Activated CD8-positive, alpha-beta T cell treated with anti-CD3 and anti-CD28 coated beads, Interleukin-2, amount 10 ng/mL, durations not matched to agents 7 days and 5 days (primary cell): Measurements from ENCODE around the gene DUS1L. TPM values are rescaled to one million over a fixed set of nuclear protein-coding genes. Genes with fewer than 3 reads are reported as not detected.

Source experiments
- ATAC-seq: fragments of 150-1000 bp; cut with Tn5 transposase; one replicate; pipeline ENCODE4 v1.10.0; 2021; ENCODE audit warnings: moderate library complexity
- CTCF ChIA-PET: fragments of 350-600 bp; sonication (Branson Sonifier 250); formaldehyde crosslinking; loops from one replicate; lab custom pipeline; 2021; ENCODE audit warnings: antibody characterized with exemption; lab: Charles Lee
- POLR2A ChIA-PET: fragments of 350-600 bp; sonication (Branson Sonifier 250); formaldehyde crosslinking; loops from one replicate; lab custom pipeline; 2021; ENCODE audit warnings: antibody characterized with exemption; lab: Charles Lee
- DNase-seq: peaks from one replicate; pipeline ENCODE4 v3.0.0-alpha.2; 2020
- H3K27ac Mint-ChIP-seq: one replicate; pipeline ENCODE4 v1.8.0; 2021; ENCODE audit warnings: mild to moderate bottlenecking, mixed read lengths
- H3K27me3 Mint-ChIP-seq: one replicate; pipeline ENCODE4 v1.8.0; 2021; ENCODE audit warnings: low read depth, mixed read lengths
- H3K36me3 Mint-ChIP-seq: one replicate; pipeline ENCODE4 v1.8.0; 2021; ENCODE audit warnings: low read depth, mixed read lengths
- H3K4me1 Mint-ChIP-seq: one replicate; pipeline ENCODE4 v1.8.0; 2021; ENCODE audit warnings: low read depth, mixed read lengths
- H3K4me3 Mint-ChIP-seq: one replicate; pipeline ENCODE4 v1.8.0; 2021; ENCODE audit warnings: mild to moderate bottlenecking, mixed read lengths
- H3K9me3 Mint-ChIP-seq: one replicate; pipeline ENCODE4 v1.8.0; 2022; ENCODE audit warnings: mixed read lengths; ENCODE audit not compliant: insufficient read depth
- total RNA-seq, 2 experiments: library from RNA; stranded (reverse); gene quantifications; one replicate each; pipeline ENCODE4 v1.2.3, GENCODE V29; 2021

DUS1L gene
- total RNA-seq, 2 experiments from 2014 or later, result 126 to 127 TPM

DNA sequence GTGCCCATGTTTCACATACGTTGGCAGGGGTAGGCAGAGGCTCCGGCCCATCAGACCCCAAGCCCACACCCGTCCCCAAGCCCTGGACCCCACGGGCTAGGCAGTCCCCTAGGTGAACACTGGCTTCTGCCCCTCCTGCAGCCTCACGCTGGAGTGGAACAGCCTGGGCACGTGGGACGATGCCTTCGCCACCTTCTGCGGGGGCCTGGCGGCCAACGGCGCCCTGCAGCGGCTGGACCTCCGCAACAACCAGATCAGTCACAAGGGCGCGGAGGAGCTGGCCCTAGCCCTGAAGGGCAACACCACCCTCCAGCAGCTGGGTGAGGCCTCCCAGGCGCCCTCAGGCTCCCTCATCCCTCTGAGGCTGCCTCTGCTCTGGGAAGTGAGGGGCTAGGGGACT lies 40.7 kb downstream of the DUS1L start:
- Mint-ChIP-seq H3K4me1 (peaks cover 50% of the 10 kb centered on the region), H3K4me3 (no peak overlapping the region), H3K9me3 (no peaks in the 10 kb centered on the region), H3K27me3 (no peaks in the 10 kb centered on the region), H3K36me3 (peaks cover 21% of the 10 kb centered on the region), H3K27ac (no peak overlapping the region)
- DNase-seq (no peak), ATAC-seq (no peak)
- ChIA-PET CTCF (interaction anchor here (1.1 kb wide), 1 partner anchor 65 kb away, joined by 3 read pairs; no protein-coding TSS in a partner anchor), POLR2A (no interaction called here)

DNA sequence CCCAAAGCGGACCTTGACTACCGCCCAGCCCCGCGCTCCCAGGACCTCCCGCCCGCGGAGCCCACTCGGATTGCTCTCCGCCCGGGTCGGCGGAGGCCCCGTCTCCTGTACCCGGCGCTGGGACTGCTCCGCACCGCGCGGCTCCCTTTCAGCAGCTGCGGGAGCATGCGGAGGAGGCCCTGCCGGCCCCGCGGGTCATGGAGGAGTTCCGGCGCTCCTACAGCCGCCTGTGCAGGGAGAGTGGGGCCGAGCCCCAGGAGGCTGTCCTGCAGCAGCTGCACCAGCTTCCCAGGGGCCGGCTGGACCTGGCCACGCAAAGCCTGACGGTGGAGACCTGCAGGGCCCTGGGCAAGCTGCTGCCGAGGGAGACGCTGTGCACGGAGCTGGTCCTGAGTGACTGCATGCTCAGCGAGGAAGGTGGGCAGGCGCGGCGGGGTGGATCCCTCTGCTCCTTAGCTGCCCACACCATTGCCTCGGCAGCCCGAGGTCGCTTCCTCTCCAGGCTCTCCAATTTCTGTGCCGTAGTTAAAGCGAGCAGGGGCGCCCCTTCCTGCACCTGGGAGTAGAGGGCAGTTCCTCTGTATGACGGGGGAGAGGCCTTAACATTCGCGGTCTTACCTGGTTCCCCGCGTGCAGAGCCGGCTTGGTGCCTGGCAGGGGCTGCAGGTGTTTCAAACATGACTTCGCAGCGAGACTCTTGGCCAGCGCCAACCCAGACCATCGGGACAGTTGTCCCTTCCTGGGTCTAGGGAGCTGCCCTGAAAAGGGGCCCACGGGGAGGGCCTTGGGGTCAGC lies 42.0 kb downstream of the DUS1L start:
- H3K27me3 Mint-ChIP-seq, result no peaks in the 10 kb centered on the region
- peak; percentile 48 for DNase-seq
- peaks cover 43% of the 10 kb centered on the region for H3K4me1 Mint-ChIP-seq
- peaks cover 17% of the 10 kb centered on the region for H3K36me3 Mint-ChIP-seq
- no peaks in the 10 kb centered on the region for H3K9me3 Mint-ChIP-seq
- POLR2A ChIA-PET, result interaction anchor here (2.8 kb wide), 1 partner anchor 14 kb away, joined by 7 read pairs; the partner anchor contains the start of gene DCXR
- ATAC-seq, result no peak
- CTCF ChIA-PET, result interaction anchor here (0.7 to 6.1 kb wide), 4 partner anchors 7 to 72 kb away, joined by 3 to 138 read pairs (median 24); partner anchors contain the start of genes DCXR, NOTUM and RAC3
- H3K4me3 Mint-ChIP-seq, result peak overlapping the region; percentile 89
- peak overlapping the region; percentile 57 for H3K27ac Mint-ChIP-seq

DNA sequence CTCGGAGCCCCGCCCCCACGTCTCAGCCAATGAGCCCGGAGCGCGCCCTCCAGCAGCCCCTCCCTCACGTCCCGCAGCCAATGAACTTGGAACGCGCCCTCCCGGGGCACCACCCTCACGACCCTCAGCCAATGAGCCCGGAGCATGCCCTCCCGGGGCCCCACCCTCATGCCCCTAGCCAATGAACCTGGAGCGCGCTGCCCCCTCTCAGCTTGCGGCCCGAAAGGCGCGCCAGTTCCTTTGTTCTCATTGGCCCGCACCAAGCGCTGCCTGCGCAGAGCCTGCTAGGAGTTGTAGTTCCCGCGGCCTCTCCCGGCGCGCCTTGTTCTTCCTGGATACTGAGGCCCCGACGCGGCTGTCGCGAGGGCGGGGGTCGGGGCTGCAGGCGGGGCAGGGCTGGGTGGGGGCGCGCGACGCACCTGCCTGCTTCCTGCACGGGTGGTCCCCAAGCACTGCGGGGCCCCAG lies 42.6 kb downstream of the DUS1L start, which contains the start of gene LRRC45:
Gene LRRC45 (plus strand): TSS at position 325 of the 466 bp plus-strand sequence. CDS start 339 bp downstream, outside the sequence.
- Mint-ChIP-seq H3K27ac (peak within 1 kb of the TSS; percentile 83), H3K27me3 (no peaks in the 10 kb centered on the region), H3K4me3 (peak within 1 kb of the TSS; percentile 89), H3K9me3 (no peaks in the 10 kb centered on the region), H3K4me1 (peaks cover 43% of the 10 kb centered on the region), H3K36me3 (peaks cover 19% of the 10 kb centered on the region)
- DNase-seq, result peak; percentile 100
- POLR2A ChIA-PET, result interaction anchor here (0.7 to 2.8 kb wide), 2 partner anchors 14 to 63 kb away, joined by 4 to 7 read pairs; partner anchors contain the start of gene DCXR
- ATAC-seq, result peak; percentile 96
- CTCF ChIA-PET, result interaction anchor here (0.7 to 6.1 kb wide), 8 partner anchors 8 to 132 kb away, joined by 3 to 138 read pairs (median 10); partner anchors contain the start of genes DCXR, NOTUM and RAC3

DNA sequence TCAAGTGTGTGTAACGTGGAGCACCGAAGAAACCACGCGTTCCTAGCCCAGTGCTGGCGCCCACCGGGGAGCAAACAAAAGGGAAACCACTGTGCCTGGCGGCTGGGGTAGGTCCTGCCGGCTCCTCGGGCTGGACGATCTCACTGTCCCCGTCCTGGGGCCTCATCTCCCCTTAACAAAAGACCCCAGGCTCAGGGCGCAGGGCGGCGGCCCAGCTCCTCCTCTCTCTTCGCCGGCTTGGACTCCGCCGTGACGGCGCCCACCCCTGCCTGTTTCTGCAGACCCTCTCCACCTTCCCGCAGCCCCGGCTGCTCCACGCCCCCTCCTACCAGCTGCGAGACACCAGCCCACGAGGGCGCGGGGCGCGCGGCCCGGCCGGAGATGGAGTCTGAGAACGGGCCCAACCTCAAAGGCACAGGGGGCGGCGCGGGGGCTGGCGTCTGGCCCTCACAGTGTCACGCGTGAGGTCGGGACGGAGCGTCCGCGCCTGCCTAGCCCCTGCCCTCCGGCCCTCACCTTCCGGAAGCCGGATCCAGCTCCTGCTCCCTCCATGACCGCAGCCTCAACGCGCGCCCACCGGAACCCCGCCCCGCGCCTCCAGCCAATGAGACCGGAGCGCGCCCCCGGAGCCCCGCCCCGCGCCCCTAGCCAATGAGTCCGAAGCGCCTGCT lies 43.2 kb downstream of the DUS1L start, which contains the start of gene CENPX:
Gene CENPX (minus strand): TSS at position 569 of the 671 bp plus-strand sequence. CDS start 17 bp downstream, at position 552.
- Mint-ChIP-seq H3K27me3 (no peaks in the 10 kb centered on the region), H3K36me3 (peaks cover 17% of the 10 kb centered on the region), H3K4me1 (peaks cover 40% of the 10 kb centered on the region), H3K9me3 (no peaks in the 10 kb centered on the region), H3K27ac (peak within 1 kb of the TSS; percentile 83), H3K4me3 (peak within 1 kb of the TSS; percentile 89)
- DNase-seq (peak; percentile 43), ATAC-seq (no peak)
- POLR2A ChIA-PET, result interaction anchor here (0.6 to 2.8 kb wide), 7 partner anchors 11 to 348 kb away, joined by 3 to 12 read pairs (median 4); partner anchors contain the start of gene DCXR
- CTCF ChIA-PET, result interaction anchor here (0.7 to 6.1 kb wide), 10 partner anchors 8 to 133 kb away, joined by 3 to 138 read pairs (median 8); partner anchors contain the start of genes DCXR, MAFG, NOTUM and RAC3

DNA sequence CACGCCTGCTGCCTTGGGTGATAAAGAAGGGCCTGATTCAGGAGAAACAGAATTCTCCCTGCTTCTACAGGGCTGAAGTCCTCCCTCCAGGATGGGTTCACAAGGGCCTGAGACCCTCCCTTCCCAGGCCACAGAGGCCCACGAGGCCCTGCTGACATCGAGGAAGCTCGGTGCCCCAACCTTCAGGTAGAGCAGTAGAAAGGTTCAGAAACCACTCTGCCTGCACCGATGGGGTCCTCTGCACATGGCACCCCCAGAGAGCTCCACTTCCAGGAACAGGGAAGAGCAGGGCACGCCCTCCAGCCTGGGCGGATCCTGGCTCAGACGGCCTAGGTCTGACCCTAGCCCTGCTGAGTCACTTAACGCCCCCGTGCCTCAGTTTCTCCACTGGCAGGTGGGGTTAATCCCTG lies 43.7 kb downstream of the DUS1L start:
- ChIA-PET CTCF (interaction anchor here (1.0 to 6.1 kb wide), 8 partner anchors 9 to 152 kb away, joined by 3 to 138 read pairs (median 15); partner anchors contain the start of genes DCXR, MAFG, NOTUM and RAC3), POLR2A (interaction anchor here (0.7 to 2.8 kb wide), 5 partner anchors 11 to 62 kb away, joined by 3 to 12 read pairs (median 4); partner anchors contain the start of gene DCXR)
- peak overlapping the region; percentile 83 for H3K27ac Mint-ChIP-seq
- peaks cover 35% of the 10 kb centered on the region for H3K4me1 Mint-ChIP-seq
- H3K9me3 Mint-ChIP-seq, result no peaks in the 10 kb centered on the region
- peak overlapping the region; percentile 89 for H3K4me3 Mint-ChIP-seq
- H3K36me3 Mint-ChIP-seq, result peaks cover 14% of the 10 kb centered on the region
- no peak for DNase-seq
- ATAC-seq, result no peak
- no peaks in the 10 kb centered on the region for H3K27me3 Mint-ChIP-seq

DNA sequence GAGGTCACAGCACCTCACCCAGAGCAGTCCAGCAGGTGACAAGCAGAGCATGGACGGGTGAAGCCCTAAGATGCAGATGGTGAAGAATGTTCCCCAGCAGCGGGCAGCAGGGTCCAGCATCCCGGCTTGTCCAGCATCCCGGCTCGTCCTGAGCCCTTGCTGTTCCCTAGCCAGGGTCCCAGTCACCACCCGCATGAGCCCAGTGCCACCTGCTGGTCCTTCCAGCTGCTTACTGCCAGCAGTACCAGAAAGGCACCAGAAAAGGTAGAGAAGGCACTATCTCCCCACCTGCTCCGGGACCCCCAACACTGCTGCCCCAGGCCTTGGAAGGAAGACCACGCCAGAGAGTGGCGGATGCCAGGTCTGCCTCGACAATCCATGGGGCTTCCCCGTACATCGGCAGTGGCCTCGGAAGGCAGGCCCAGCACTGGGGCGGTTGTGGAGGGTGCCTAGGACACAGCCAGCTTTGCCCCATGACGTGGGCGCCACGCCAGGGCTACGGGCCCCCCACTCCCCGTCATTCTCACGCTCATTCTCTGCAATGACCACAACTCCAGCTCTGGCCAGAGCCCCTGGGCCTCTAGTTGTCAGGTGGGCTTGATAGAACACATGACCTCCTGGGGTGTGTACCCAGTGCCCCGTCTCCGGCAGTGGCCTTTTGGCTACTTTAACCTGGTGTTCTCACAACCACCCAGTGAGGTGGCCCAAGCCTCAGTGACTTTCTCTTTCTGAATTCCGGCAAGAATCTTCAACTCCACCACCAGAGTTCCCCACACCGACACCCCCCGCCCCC lies 44.3 kb downstream of the DUS1L start:
- POLR2A ChIA-PET, result interaction anchor here (0.9 to 2.8 kb wide), 5 partner anchors 10 to 94 kb away, joined by 3 to 12 read pairs (median 4); partner anchors contain the start of genes DCXR and MAFG
- Mint-ChIP-seq H3K4me1 (peaks cover 29% of the 10 kb centered on the region), H3K27ac (peak overlapping the region; percentile 83), H3K9me3 (no peaks in the 10 kb centered on the region), H3K4me3 (peak overlapping the region; percentile 89), H3K36me3 (peaks cover 14% of the 10 kb centered on the region), H3K27me3 (no peaks in the 10 kb centered on the region)
- ATAC-seq (no peak), DNase-seq (peak; percentile 77)
- CTCF ChIA-PET, result interaction anchor here (1.0 to 6.1 kb wide), 14 partner anchors 9 to 350 kb away, joined by 3 to 138 read pairs (median 6); partner anchors contain the start of genes DCXR, MAFG, NOTUM and RAC3

DNA sequence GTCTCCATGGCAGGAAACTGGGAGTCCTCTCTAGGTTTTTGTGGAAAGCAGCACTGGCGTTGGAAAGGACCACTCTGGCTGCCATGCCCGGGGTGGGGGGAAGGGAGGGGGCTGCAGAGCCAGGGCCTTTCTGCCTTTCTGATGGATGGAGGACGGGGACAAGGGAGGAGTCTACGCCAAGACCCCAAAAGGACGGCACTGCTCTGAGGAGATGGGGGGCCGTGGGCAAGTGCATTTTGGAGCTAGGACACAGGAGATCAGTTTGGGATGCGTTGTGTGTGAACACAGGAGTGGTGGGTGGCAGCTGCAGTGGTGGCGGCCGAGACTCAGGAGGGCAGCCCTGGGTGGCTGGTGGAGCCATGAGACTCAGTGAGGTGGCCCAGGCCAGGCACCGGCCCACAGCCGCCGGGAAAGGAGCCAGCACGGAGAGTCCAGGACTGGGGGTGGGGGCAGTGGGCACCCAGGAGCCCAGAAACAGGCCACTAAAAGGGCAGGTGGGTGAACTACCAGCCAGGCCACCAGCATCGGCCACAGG lies 45.0 kb downstream of the DUS1L start:
- no peaks in the 10 kb centered on the region for H3K9me3 Mint-ChIP-seq
- DNase-seq, result no peak
- H3K4me1 Mint-ChIP-seq, result peaks cover 25% of the 10 kb centered on the region
- H3K27ac Mint-ChIP-seq, result no peak overlapping the region
- ATAC-seq, result no peak
- peak overlapping the region; percentile 89 for H3K4me3 Mint-ChIP-seq
- peaks cover 11% of the 10 kb centered on the region for H3K36me3 Mint-ChIP-seq
- CTCF ChIA-PET, result interaction anchor here (0.7 to 6.1 kb wide), 24 partner anchors 9 to 350 kb away, joined by 3 to 138 read pairs (median 4); partner anchors contain the start of genes DCXR, MAFG, NOTUM and PYCR1
- POLR2A ChIA-PET, result interaction anchor here (0.7 to 1.8 kb wide), 3 partner anchors 61 to 131 kb away, joined by 3 to 12 read pairs (median 3); partner anchors contain the start of gene MAFG
- H3K27me3 Mint-ChIP-seq, result no peaks in the 10 kb centered on the region

DNA sequence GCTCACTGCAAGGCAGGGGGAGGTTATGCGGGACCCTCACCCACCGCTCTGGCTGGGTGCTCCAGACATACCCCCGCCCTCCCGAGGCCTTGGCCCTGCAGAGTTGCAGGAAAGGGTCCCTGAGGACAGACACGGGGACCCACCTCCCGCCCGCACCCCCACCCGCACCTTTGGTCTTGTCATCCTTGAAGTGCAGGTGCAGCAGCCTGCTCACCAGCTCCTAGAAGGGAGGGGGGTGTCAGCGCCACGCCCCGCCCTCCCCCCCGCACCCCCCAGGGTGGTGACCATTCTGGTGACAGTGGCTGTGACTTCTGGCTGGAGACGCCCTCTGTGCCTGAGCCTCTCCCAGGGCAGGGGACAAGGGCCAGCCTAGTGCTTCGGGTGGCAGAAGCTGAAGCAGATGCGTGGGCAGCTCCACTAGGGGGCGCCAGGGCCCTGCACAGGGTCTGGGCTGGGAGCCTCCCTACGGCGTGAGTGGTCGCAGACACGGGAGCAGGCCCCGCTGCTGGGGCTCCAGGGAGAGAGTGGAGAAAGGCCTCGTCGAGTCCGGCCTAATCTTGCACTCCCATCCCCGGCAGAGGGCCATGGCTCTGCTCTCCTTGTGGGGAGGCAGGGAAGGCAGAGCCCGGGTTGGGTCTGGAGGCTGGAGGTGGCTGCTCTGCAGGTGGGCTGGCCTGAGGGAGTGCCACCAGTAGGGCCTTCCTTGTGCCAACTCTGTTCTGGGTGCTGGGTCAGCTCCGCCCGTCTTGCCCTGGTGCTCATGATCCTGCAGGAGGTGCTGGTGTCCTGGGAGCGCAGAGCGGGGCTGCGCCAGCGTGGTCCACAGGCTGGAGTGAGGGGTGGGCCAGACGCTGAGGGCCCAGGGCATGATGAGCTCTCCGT lies 45.7 kb downstream of the DUS1L start:
- ChIA-PET CTCF (interaction anchor here (0.6 to 6.1 kb wide), 27 partner anchors 9 to 351 kb away, joined by 3 to 138 read pairs (median 4); partner anchors contain the start of genes DCXR, MAFG, NOTUM and PYCR1), POLR2A (interaction anchor here (0.7 to 0.9 kb wide), 2 partner anchors 11 to 130 kb away, joined by 3 read pairs; no protein-coding TSS in a partner anchor)
- Mint-ChIP-seq H3K27ac (no peak overlapping the region), H3K9me3 (no peaks in the 10 kb centered on the region), H3K36me3 (peaks cover 9% of the 10 kb centered on the region), H3K4me1 (peaks cover 21% of the 10 kb centered on the region), H3K4me3 (peak overlapping the region; percentile 15), H3K27me3 (no peaks in the 10 kb centered on the region)
- ATAC-seq, result no peak
- peak; percentile 76 for DNase-seq

DNA sequence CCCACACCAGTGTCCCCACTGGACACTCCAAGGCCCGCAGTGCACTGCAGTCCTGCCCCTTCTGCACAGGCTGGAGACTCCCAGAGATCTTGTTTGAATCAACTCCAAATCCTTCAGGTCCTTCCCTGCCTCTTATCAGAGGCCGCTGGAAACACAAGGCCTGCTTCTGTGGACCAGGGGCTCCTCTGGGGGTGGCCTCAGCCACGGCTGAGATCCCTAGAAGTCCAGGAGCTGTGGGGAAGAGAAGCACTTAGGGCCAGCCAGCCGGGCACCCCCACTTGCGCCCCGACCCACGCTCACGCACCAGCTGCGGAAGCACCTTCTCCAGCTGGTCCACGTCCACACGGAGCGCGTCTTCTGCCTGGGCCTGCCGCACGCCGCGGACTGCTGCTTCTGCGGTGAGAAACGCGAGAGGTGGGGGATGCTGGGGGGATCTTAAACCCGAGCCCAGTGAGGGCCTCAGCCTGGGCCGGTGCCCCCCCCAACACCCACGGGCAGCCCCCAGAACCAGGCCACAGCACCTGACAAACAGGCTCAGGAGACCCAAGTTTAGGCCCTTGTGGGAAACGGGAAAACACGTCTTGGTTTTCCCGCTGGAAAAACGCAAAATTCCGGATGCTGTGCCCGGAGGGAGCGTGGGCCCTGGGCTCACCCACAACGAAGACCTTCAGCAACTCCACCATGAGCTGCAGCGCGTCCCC lies 46.5 kb downstream of the DUS1L start:
- Mint-ChIP-seq H3K27me3 (no peaks in the 10 kb centered on the region), H3K9me3 (no peaks in the 10 kb centered on the region), H3K4me1 (peaks cover 18% of the 10 kb centered on the region), H3K36me3 (peaks cover 9% of the 10 kb centered on the region), H3K27ac (no peak overlapping the region), H3K4me3 (no peak overlapping the region)
- no peak for DNase-seq
- ChIA-PET CTCF (interaction anchor here (0.6 to 6.1 kb wide), 22 partner anchors 8 to 179 kb away, joined by 3 to 138 read pairs (median 4); partner anchors contain the start of genes DCXR, MAFG, NOTUM and PYCR1), POLR2A (interaction anchor here (0.9 kb wide), 1 partner anchor 10 kb away, joined by 3 read pairs; no protein-coding TSS in a partner anchor)
- no peak for ATAC-seq
